ENCODE results near the gene ZNF385D. TPM values are rescaled to one million over a fixed set of nuclear protein-coding genes. Genes with fewer than 3 reads are reported as not detected.

The ZNF385D gene
- polyA plus RNA-seq, 1 of the 3 experiments (the other 2 are of a cell fraction), result 1.8 TPM

GRCh38 chr3:21409401-21409800, 341.6 kb downstream of the ZNF385D start (continued):
- TF ChIP-seq REST (IDR thresholded peaks at IDR 0.05; ENCODE audit: low read depth, low read length), result no peak
- no peak for TF ChIP-seq EZH2phosphoT487 (IDR thresholded peaks at IDR 0.05; ENCODE audit: borderline replicate concordance, low read depth)
- no peak for TF ChIP-seq FOXJ3 (CRISPR knock-in tag; IDR thresholded peaks at IDR 0.05)

GRCh38 chr3:21407743-21408142, 343.3 kb downstream of the ZNF385D start:
- no peaks in the 10 kb centered on the region for H4K20me1 ChIP-seq (ENCODE audit: insufficient read depth)
- no peak overlapping the region for H3K27ac ChIP-seq (ENCODE audit: low read depth in 2 of 2, low read length in 1 of 2)
- no peak overlapping the region for H3K9ac ChIP-seq
- no peaks in the 10 kb centered on the region for H3K79me2 ChIP-seq (ENCODE audit: insufficient read depth)
- no peaks in the 10 kb centered on the region for H3K9me2 ChIP-seq
- H3F3A ChIP-seq (replicated peaks; ENCODE audit: insufficient read depth), result no peaks in the 10 kb centered on the region
- WGBS (ENCODE audit: low lambda C conversion rate), result 0% methylated on average over 1 of the region's 1 CpG
- no peaks in the 10 kb centered on the region for H3K27me3 ChIP-seq (ENCODE audit: insufficient read depth)
- DNase-seq, result no peak
- H3K4me3 ChIP-seq (ENCODE audit: low read depth in 2 of 2, low read length in 1 of 2), result no peak overlapping the region
- CTCF ChIA-PET, result no interaction called here
- H3K4me1 ChIP-seq (ENCODE audit: control insufficient read depth in 1 of 2, insufficient read depth in 2 of 2, low read depth in 1 of 2, low read length in 1 of 2), result no peaks in the 10 kb centered on the region
- H3K9me3 ChIP-seq, result no peaks in the 10 kb centered on the region
- H3K4me2 ChIP-seq, result no peak overlapping the region
- no peak overlapping the region for H2AFZ ChIP-seq (ENCODE audit: low read depth)
- POLR2A ChIA-PET, result no interaction called here
- H3K36me3 ChIP-seq (replicated peaks in 1 of 2; ENCODE audit: control insufficient read depth in 1 of 2, insufficient read depth in 2 of 2, low read length in 1 of 2), result no peaks in the 10 kb centered on the region
- TF ChIP-seq ELF1 (IDR thresholded peaks at IDR 0.05) (no peak), GATA2 (CRISPR knock-in tag; IDR thresholded peaks at IDR 0.05) (no peak), RFX5 (IDR thresholded peaks at IDR 0.05; ENCODE audit: low read length) (no peak), RAD21 (IDR thresholded peaks at IDR 0.05; ENCODE audit: low read length) (no peak), TEAD4 (IDR thresholded peaks at IDR 0.05; ENCODE audit: borderline replicate concordance, insufficient read depth) (no peak), GABPA (IDR thresholded peaks at IDR 0.05; ENCODE audit: low read depth) (no peak), RXRA (IDR thresholded peaks at IDR 0.05; ENCODE audit: borderline replicate concordance, low read depth) (no peak), CHD2 (IDR thresholded peaks at IDR 0.05; ENCODE audit: low read length, partially characterized antibody) (no peak), MEF2A (IDR thresholded peaks at IDR 0.05; ENCODE audit: borderline replicate concordance, low read depth) (no peak), ZBTB33 (IDR thresholded peaks at IDR 0.05; ENCODE audit: borderline replicate concordance, low read depth) (no peak), USF2 (IDR thresholded peaks at IDR 0.05; ENCODE audit: borderline replicate concordance, low read depth, low read length) (no peak), NFIC (IDR thresholded peaks at IDR 0.05; ENCODE audit: borderline replicate concordance) (no peak), RCOR1 (IDR thresholded peaks at IDR 0.05; ENCODE audit: low read length) (no peak), JUND (IDR thresholded peaks at IDR 0.05) (no peak), TAF1 (IDR thresholded peaks at IDR 0.05; ENCODE audit: borderline replicate concordance, low read depth, low read length) (no peak), POLR2AphosphoS5 (IDR thresholded peaks at IDR 0.05; ENCODE audit: low read depth, low read length) (no peak), SMC3 (IDR thresholded peaks at IDR 0.05; ENCODE audit: low read depth, low read length) (no peak), TCF12 (IDR thresholded peaks at IDR 0.05) (no peak)

Data from SK-N-SH (cell line).